Measurements from ENCODE around the gene SIM1.

DNA sequence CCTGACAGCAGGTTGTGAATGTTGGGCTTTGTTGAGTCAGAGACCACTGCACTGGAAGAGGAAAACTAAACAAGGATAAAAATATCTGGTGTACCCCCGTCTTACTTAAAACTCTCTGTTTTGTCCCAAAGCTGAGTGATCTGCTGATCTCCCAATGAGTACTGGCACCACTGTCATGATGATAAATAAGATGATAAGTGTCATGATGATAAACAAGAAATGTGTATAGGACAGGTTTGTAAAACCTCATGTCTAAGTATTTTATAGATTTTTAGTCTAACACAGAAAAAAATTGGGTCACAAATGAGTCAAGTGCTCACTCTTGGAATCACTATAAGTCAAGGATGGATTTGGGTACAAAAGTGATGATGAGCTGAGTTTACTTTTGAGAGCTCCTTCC, 8.5 kb upstream of the SIM1 start:
- TF ChIP-seq, protein P1, sequence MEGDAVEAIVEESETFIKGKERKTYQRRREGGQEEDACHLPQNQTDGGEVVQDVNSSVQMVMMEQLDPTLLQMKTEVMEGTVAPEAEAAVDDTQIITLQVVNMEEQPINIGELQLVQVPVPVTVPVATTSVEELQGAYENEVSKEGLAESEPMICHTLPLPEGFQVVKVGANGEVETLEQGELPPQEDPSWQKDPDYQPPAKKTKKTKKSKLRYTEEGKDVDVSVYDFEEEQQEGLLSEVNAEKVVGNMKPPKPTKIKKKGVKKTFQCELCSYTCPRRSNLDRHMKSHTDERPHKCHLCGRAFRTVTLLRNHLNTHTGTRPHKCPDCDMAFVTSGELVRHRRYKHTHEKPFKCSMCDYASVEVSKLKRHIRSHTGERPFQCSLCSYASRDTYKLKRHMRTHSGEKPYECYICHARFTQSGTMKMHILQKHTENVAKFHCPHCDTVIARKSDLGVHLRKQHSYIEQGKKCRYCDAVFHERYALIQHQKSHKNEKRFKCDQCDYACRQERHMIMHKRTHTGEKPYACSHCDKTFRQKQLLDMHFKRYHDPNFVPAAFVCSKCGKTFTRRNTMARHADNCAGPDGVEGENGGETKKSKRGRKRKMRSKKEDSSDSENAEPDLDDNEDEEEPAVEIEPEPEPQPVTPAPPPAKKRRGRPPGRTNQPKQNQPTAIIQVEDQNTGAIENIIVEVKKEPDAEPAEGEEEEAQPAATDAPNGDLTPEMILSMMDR (IDR thresholded peaks at IDR 0.05; ENCODE audit: low read depth, low read length), result no peak
- no peak for TF ChIP-seq EZH2phosphoT487 (IDR thresholded peaks at IDR 0.05; ENCODE audit: low read depth)

Measured in OCI-LY3 (cell line).